ENCODE results near the gene COL27A1.

Gene COL27A1

GRCh38 chr9:114342755-114343440 lies 187.6 kb downstream of the COL27A1 start:
- DNase-seq (ENCODE audit: low spot score), result no peak

GRCh38 chr9:114343471-114344187 lies 188.3 kb downstream of the COL27A1 start:
- no peak for DNase-seq (ENCODE audit: low spot score)

- no peak for DNase-seq (ENCODE audit: low spot score)
Measured at GRCh38 chr9:114344188-114344566, 188.8 kb downstream of the COL27A1 start.

- no peak for DNase-seq (ENCODE audit: low spot score)
Measured at GRCh38 chr9:114344692-114345091, 189.4 kb downstream of the COL27A1 start.

GRCh38 chr9:114345493-114346065 lies 190.2 kb downstream of the COL27A1 start:
- no peak for DNase-seq (ENCODE audit: low spot score)

- no peak for DNase-seq (ENCODE audit: low spot score)
Measured at GRCh38 chr9:114346146-114346545, 190.8 kb downstream of the COL27A1 start.

- DNase-seq (ENCODE audit: low spot score), result no peak
Measured at GRCh38 chr9:114347675-114348074, 192.3 kb downstream of the COL27A1 start.

GRCh38 chr9:114348261-114348905 lies 193.0 kb downstream of the COL27A1 start:
- no peak for DNase-seq (ENCODE audit: low spot score)

- peak; percentile 43 for DNase-seq (ENCODE audit: low spot score)
Measured at GRCh38 chr9:114348906-114349482, 193.7 kb downstream of the COL27A1 start.

- no peak for DNase-seq (ENCODE audit: low spot score)
Measured at GRCh38 chr9:114349713-114350480, 194.6 kb downstream of the COL27A1 start.

- no peak for DNase-seq (ENCODE audit: low spot score)
Measured at GRCh38 chr9:114350636-114351401, 195.5 kb downstream of the COL27A1 start.

- DNase-seq (ENCODE audit: low spot score), result no peak
Measured at GRCh38 chr9:114351932-114352331, 196.6 kb downstream of the COL27A1 start.

GRCh38 chr9:114355821-114356220 lies 200.5 kb downstream of the COL27A1 start:
- DNase-seq (ENCODE audit: low spot score), result no peak

GRCh38 chr9:114356792-114357191 lies 201.5 kb downstream of the COL27A1 start:
- no peak for DNase-seq (ENCODE audit: low spot score)

GRCh38 chr9:114357360-114357759 lies 202.0 kb downstream of the COL27A1 start:
- no peak for DNase-seq (ENCODE audit: low spot score)

- no peak for DNase-seq (ENCODE audit: low spot score)
Measured at GRCh38 chr9:114357911-114358328, 202.6 kb downstream of the COL27A1 start.

GRCh38 chr9:114359801-114360200 lies 204.5 kb downstream of the COL27A1 start:
- DNase-seq (ENCODE audit: low spot score), result no peak

GRCh38 chr9:114361542-114361941 lies 206.2 kb downstream of the COL27A1 start:
- DNase-seq (ENCODE audit: low spot score), result no peak

Data from HuH-7 (cell line).